Activated B cell treated with CpG ODN at 0.5 μM for 24 hours (primary cell): ENCODE measurements around the gene DNAJC1. TPM values are rescaled to one million over a fixed set of nuclear protein-coding genes. Genes with fewer than 3 reads are reported as not detected.

Experiments
- ATAC-seq: fragments of 200-7000 bp; cut with Tn5 transposase; one replicate; pipeline ENCODE4 v1.10.0; 2021; ENCODE audit warnings: low read depth, mild to moderate bottlenecking, moderate library complexity
- CTCF ChIA-PET: fragments of 350-600 bp; sonication (Branson Sonifier 250); formaldehyde crosslinking; loops from one replicate; lab custom pipeline; 2021; ENCODE audit warnings: antibody characterized with exemption; lab: Charles Lee
- POLR2A ChIA-PET: fragments of 350-600 bp; sonication (Branson Sonifier 250); formaldehyde crosslinking; loops from one replicate; lab custom pipeline; 2021; ENCODE audit warnings: antibody characterized with exemption; lab: Charles Lee
- DNase-seq: peaks from one replicate; pipeline ENCODE4 v3.0.0; 2022
- H3K27ac Mint-ChIP-seq: one replicate; pipeline ENCODE4 v1.8.0; 2020; ENCODE audit warnings: mixed read lengths
- H3K27me3 Mint-ChIP-seq: one replicate; pipeline ENCODE4 v1.8.0; 2021; ENCODE audit warnings: mixed read lengths
- H3K36me3 Mint-ChIP-seq: one replicate; pipeline ENCODE4 v1.8.0; 2021; ENCODE audit warnings: low read depth, mixed read lengths
- H3K4me1 Mint-ChIP-seq: one replicate; pipeline ENCODE4 v1.8.0; 2021; ENCODE audit warnings: mixed read lengths
- H3K4me3 Mint-ChIP-seq: one replicate; pipeline ENCODE4 v1.8.0; 2020; ENCODE audit warnings: mild to moderate bottlenecking, mixed read lengths
- H3K9me3 Mint-ChIP-seq: one replicate; pipeline ENCODE4 v1.8.0; 2020; ENCODE audit warnings: mixed read lengths
- intact Hi-C: fragments of 100-400 bp; cut with micrococcal nuclease; formaldehyde crosslinking; loops from one replicate; pipeline ENCODE4 v1.15.1; 2024
- total RNA-seq: library from RNA; stranded (reverse); gene quantifications from 2 replicates; pipeline ENCODE4 v1.2.3, GENCODE V29; 2022
- TF ChIP-seq, protein P1 (sequence below): fragments of 200-600 bp; IDR thresholded peaks from one replicate; pipeline ENCODE4 v1.8.0; 2022; ENCODE audit warnings: antibody characterized with exemption, mild to moderate bottlenecking

DNAJC1 gene
- total RNA-seq, 1 donor from 2014 or later = 10.9 TPM

DNA sequence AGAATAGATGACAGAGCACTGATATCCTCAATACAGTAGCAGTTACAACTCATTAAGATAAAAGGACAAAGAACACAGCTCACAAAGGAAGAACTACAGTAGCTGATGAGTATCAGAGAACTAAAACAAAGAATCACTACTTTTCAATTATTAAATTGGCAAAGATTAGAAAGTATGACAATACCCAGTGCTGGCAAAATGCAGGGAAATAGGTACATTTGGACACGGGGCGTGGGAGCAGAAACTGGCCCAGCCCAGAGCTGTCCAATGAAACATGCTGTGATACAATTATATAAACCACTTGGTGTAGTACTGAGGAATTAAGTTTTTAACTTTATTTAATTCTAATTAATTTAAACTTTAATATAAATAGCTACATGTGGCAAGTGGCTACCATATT is 243.2 kb downstream of the DNAJC1 start:
- ChIA-PET CTCF (no interaction called here), POLR2A (no interaction called here)
- TF ChIP-seq, protein P1, sequence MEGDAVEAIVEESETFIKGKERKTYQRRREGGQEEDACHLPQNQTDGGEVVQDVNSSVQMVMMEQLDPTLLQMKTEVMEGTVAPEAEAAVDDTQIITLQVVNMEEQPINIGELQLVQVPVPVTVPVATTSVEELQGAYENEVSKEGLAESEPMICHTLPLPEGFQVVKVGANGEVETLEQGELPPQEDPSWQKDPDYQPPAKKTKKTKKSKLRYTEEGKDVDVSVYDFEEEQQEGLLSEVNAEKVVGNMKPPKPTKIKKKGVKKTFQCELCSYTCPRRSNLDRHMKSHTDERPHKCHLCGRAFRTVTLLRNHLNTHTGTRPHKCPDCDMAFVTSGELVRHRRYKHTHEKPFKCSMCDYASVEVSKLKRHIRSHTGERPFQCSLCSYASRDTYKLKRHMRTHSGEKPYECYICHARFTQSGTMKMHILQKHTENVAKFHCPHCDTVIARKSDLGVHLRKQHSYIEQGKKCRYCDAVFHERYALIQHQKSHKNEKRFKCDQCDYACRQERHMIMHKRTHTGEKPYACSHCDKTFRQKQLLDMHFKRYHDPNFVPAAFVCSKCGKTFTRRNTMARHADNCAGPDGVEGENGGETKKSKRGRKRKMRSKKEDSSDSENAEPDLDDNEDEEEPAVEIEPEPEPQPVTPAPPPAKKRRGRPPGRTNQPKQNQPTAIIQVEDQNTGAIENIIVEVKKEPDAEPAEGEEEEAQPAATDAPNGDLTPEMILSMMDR = no peak
- ATAC-seq (no peak), DNase-seq (no peak)
- intact Hi-C loops = no loop called here
- H3K27ac Mint-ChIP-seq = no peak overlapping the region
- no peaks in the 10 kb centered on the region for H3K9me3 Mint-ChIP-seq
- peaks cover 31% of the 10 kb centered on the region for H3K36me3 Mint-ChIP-seq
- H3K4me3 Mint-ChIP-seq = no peak overlapping the region
- H3K27me3 Mint-ChIP-seq = no peaks in the 10 kb centered on the region
- H3K4me1 Mint-ChIP-seq = no peaks in the 10 kb centered on the region

DNA sequence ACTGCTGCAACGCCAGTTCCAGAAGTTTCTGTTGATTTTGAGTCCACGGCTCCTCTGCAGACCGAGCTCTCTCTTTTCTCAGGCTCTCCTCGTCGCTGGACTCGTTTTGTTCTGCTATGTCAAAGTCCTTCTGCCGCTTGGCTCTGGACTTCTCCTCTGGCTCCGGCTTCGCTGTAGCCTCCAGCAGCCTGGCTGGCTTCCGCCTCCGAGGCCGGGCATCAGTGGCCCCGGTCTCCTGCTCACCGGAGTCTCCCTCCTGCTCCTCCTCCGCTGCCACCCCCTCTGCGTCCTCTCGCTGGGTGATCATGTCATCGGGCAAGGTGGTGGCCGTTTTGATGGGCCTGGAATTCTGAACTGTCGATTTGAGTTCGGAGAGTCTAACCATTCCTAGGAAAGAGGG is 244.3 kb downstream of the DNAJC1 start:
- no peak for DNase-seq
- Mint-ChIP-seq H3K9me3 (no peaks in the 10 kb centered on the region), H3K36me3 (peaks cover 25% of the 10 kb centered on the region), H3K27me3 (no peaks in the 10 kb centered on the region), H3K4me1 (no peaks in the 10 kb centered on the region), H3K4me3 (no peak overlapping the region), H3K27ac (no peak overlapping the region)
- ATAC-seq = no peak
- intact Hi-C loops = no loop called here
- TF ChIP-seq, protein P1 = no peak
- ChIA-PET CTCF (no interaction called here), POLR2A (no interaction called here)

DNA sequence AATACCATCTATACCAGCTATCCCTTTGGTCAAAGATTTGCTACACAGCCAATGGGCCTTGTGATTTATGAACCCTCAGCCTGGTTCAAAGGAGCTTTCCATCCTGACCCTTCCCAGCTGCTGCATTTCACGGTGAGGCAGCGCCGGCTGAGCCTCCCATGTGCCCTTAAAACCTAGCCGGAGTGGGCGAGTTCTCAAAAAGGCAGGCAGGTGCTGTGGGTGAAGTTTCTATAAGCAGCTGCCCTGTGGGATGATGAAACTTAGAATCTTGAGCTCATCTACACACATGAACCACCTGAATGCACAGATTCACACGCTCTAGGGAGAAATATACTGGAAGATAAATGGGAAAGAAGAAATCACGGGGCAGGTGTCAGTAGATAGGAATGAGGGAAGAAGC is 244.8 kb downstream of the DNAJC1 start:
- Mint-ChIP-seq H3K27ac (no peak overlapping the region), H3K27me3 (no peaks in the 10 kb centered on the region), H3K36me3 (peaks cover 22% of the 10 kb centered on the region), H3K4me1 (no peaks in the 10 kb centered on the region), H3K9me3 (no peaks in the 10 kb centered on the region), H3K4me3 (no peak overlapping the region)
- CTCF ChIA-PET = no interaction called here
- POLR2A ChIA-PET = no interaction called here
- no peak for ATAC-seq
- TF ChIP-seq, protein P1 = no peak
- intact Hi-C loops = no loop called here
- no peak for DNase-seq

DNA sequence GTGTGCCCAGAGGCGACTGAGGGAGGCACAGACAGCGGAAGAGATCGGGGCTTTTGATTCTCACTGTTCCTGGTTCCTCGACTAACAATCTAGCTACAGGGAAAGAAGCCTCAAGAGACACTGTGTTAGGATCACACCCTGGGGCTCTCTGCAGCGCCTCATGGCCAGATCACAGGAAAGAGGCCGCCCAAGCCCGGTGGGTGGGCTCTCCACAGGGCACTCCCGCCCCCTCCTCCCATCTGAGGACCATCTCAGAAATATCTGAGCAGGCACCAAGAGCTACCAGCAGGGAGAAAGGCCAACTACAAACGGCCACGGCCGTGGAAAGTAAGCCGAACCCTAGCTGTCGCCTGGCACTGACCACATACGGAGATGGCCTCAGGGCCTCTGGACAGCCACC is 245.3 kb downstream of the DNAJC1 start:
- TF ChIP-seq, protein P1 = no peak
- H3K27ac Mint-ChIP-seq = no peak overlapping the region
- DNase-seq = no peak
- POLR2A ChIA-PET = no interaction called here
- intact Hi-C loops = no loop called here
- H3K9me3 Mint-ChIP-seq = no peaks in the 10 kb centered on the region
- peaks cover 21% of the 10 kb centered on the region for H3K36me3 Mint-ChIP-seq
- ATAC-seq = no peak
- no peak overlapping the region for H3K4me3 Mint-ChIP-seq
- H3K4me1 Mint-ChIP-seq = no peaks in the 10 kb centered on the region
- CTCF ChIA-PET = no interaction called here
- no peaks in the 10 kb centered on the region for H3K27me3 Mint-ChIP-seq

DNA sequence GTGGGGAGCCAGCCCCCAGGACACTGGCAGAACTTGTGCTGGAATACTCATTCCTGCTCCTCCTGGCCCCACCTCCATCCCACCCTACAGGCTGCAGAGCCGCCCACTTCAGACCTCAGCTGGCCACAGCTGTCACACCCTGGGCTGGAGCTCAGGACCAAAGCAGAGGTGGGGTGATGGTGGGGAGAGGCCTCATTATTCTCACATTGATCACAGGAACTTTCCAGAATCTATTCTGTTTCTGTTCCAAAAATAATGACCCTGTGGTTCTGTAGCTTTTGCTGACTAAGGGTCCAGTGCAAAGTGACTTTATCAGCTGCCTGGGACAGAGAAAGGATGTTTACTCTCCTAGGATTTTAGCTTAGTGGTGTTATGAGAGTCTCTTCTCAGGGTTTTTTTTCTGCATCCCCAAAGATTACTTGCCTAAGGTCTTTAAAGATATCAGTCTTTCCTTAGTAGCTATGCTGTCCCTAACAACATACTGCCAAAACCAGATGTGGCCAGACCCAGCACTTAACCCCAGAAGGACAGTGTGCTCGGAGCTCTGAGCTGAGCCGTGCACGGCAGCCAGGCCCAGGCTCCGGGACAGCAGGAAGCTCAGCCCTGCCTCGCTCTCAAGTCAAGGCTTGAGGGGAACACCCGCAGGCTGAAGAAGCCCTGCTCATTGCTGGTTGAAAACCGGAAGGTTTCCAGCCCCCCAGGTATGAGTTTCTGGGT is 246.2 kb downstream of the DNAJC1 start:
- CTCF ChIA-PET = no interaction called here
- no peak overlapping the region for H3K27ac Mint-ChIP-seq
- DNase-seq (no peak), ATAC-seq (no peak)
- POLR2A ChIA-PET = no interaction called here
- TF ChIP-seq, protein P1 = no peak
- H3K27me3 Mint-ChIP-seq = no peaks in the 10 kb centered on the region
- H3K4me3 Mint-ChIP-seq = no peak overlapping the region
- H3K4me1 Mint-ChIP-seq = no peaks in the 10 kb centered on the region
- intact Hi-C loops = no loop called here
- H3K36me3 Mint-ChIP-seq = peaks cover 21% of the 10 kb centered on the region
- H3K9me3 Mint-ChIP-seq = no peaks in the 10 kb centered on the region
